Measurements from ENCODE around the gene GDPD3. TPM values are rescaled to one million over a fixed set of nuclear protein-coding genes. Genes with fewer than 3 reads are reported as not detected.
A peak's percentile ranks its signal among the peaks of the same experiment; 100 is the strongest.

The GDPD3 gene
- total and polyA plus RNA-seq, 2 of the 13 experiments (the other 11 are each of a cell fraction or from before 2014, with no cell fraction given) = 18.7 to 20.6 TPM

DNA sequence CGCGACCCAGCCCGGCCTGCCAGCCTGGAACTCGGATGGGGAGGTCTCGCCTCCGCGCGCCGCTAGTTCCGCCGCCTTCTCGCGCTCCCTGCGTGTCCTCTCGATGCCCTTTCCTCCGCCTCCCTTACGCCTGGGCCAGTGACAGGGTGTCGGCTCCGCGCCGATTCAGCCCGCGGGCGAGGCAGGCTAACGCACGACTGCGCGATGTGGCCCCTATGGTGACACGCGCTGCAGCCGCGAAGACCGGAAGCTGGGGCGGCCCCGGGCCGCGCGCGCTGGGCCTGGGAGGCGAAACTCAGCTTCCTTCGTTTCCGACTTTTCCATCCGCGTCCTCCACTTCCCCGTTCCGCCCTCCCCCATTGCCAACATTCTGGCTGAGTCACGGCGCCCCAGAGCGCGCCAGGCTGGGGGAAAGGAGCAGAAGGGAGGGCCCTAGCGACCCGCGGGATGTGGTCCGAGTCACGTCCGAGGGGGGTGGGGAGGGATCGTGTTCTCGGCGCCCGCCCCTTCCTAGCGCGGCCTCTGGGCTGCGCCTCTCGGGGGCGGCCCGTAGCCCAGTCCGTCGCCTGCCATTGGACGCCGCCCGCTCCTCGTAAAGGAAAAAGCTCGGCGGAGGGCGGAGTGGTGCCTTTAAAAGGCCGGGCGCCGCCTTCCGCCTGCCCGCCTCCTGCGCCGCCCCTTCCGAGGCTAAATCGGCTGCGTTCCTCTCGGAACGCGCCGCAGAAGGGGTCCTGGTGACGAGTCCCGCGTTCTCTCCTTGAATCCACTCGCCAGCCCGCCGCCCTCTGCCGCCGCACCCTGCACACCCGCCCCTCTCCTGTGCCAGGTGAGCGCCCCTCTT is 48.0 kb downstream of the GDPD3 start, which contains the start of gene ALDOA (continued):
- TF ChIP-seq SOX5 (CRISPR knock-in tag; IDR thresholded peaks at IDR 0.05; ENCODE audit: borderline replicate concordance) = peak; percentile 75; the same call in 1 of the 2 replicates
- TF ChIP-seq, protein P1, sequence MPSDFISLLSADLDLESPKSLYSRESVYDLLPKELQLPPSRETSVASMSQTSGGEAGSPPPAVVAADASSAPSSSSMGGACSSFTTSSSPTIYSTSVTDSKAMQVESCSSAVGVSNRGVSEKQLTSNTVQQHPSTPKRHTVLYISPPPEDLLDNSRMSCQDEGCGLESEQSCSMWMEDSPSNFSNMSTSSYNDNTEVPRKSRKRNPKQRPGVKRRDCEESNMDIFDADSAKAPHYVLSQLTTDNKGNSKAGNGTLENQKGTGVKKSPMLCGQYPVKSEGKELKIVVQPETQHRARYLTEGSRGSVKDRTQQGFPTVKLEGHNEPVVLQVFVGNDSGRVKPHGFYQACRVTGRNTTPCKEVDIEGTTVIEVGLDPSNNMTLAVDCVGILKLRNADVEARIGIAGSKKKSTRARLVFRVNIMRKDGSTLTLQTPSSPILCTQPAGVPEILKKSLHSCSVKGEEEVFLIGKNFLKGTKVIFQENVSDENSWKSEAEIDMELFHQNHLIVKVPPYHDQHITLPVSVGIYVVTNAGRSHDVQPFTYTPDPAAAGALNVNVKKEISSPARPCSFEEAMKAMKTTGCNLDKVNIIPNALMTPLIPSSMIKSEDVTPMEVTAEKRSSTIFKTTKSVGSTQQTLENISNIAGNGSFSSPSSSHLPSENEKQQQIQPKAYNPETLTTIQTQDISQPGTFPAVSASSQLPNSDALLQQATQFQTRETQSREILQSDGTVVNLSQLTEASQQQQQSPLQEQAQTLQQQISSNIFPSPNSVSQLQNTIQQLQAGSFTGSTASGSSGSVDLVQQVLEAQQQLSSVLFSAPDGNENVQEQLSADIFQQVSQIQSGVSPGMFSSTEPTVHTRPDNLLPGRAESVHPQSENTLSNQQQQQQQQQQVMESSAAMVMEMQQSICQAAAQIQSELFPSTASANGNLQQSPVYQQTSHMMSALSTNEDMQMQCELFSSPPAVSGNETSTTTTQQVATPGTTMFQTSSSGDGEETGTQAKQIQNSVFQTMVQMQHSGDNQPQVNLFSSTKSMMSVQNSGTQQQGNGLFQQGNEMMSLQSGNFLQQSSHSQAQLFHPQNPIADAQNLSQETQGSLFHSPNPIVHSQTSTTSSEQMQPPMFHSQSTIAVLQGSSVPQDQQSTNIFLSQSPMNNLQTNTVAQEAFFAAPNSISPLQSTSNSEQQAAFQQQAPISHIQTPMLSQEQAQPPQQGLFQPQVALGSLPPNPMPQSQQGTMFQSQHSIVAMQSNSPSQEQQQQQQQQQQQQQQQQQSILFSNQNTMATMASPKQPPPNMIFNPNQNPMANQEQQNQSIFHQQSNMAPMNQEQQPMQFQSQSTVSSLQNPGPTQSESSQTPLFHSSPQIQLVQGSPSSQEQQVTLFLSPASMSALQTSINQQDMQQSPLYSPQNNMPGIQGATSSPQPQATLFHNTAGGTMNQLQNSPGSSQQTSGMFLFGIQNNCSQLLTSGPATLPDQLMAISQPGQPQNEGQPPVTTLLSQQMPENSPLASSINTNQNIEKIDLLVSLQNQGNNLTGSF (CRISPR knock-in tag; IDR thresholded peaks at IDR 0.05) = 0 out of 2 replicates have a peak, but pooled peaks have one; percentile 59
- 0 out of 2 replicates have a peak, but pooled peaks have one; percentile 91 for TF ChIP-seq ETS1 (CRISPR knock-in tag; IDR thresholded peaks at IDR 0.05)
- TF ChIP-seq KDM1A (CRISPR knock-in tag; IDR thresholded peaks at IDR 0.05) = no peak; the same call in 1 of the 2 replicates
- peak; percentile 68 for TF ChIP-seq WIZ (CRISPR knock-in tag; IDR thresholded peaks at IDR 0.05)
- peak; percentile 96 for TF ChIP-seq ZNF296 (CRISPR knock-in tag; conservative IDR thresholded peaks at IDR 0.05)
- TF ChIP-seq PHF20 (CRISPR knock-in tag; IDR thresholded peaks at IDR 0.05) = peak; percentile 83
- TF ChIP-seq ZNF660 (CRISPR knock-in tag; IDR thresholded peaks at IDR 0.05; ENCODE audit: borderline replicate concordance, low read depth) = peak; percentile 64; the same call in 1 of the 2 replicates
- peak; percentile 88 for TF ChIP-seq HINFP (CRISPR knock-in tag; IDR thresholded peaks at IDR 0.05; ENCODE audit: low read depth)
- peak; percentile 90 for TF ChIP-seq ZNF580 (CRISPR knock-in tag; IDR thresholded peaks at IDR 0.05; ENCODE audit: borderline replicate concordance, low read depth)
- peak; percentile 68 for TF ChIP-seq FOXO1 (CRISPR knock-in tag; IDR thresholded peaks at IDR 0.05)
- peak; percentile 84 for TF ChIP-seq ZC3H4 (CRISPR knock-in tag; IDR thresholded peaks at IDR 0.05; ENCODE audit: borderline replicate concordance)
- TF ChIP-seq EED (CRISPR knock-in tag; IDR thresholded peaks at IDR 0.05) = peak; percentile 87; the same call in 1 of the 2 replicates
- TF ChIP-seq IKZF4 (CRISPR knock-in tag; IDR thresholded peaks at IDR 0.05; ENCODE audit: borderline replicate concordance, low read depth, not compliant biosample characterization) = peak; percentile 90

Data from HepG2 (cell line).